ENCODE results near the gene KDM2A. TPM values are rescaled to one million over a fixed set of nuclear protein-coding genes. Genes with fewer than 3 reads are reported as not detected.

KDM2A gene
- total and polyA plus RNA-seq, 2 donors (not counting 3 experiments of a cell fraction or from before 2014, with no cell fraction given) = 72.2 to 79.5 TPM

DNA sequence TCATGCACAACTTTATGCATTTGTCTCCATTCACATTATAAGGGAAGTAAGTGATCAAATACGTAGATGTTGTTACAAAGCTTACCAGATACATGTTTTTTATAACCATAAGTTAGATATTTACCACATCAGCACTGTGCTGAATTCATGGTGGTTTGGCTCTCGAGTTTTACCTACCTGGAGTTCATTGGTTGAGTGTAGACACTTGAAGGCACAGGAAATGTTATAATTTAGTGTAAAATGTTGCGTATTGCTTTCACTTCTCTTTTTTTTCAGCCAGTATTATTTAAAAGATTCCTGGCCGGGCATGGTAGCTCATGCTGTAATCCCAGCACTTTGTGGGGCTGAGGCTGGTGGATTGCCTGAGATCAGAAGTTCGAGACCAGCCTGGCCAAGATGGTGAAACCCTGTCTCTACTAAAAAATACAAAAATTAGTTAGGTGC lies 94.1 kb downstream of the KDM2A start:
- intact Hi-C loops (cut with micrococcal nuclease) = no loop called here
- Histone ChIP-seq H3K79me2 (ENCODE audit: control insufficient read depth, insufficient read depth, low read length) (no peaks in the 10 kb centered on the region), H4K20me1 (replicated peaks; ENCODE audit: control insufficient read depth, extremely low read depth, insufficient read depth, low read length) (no peaks in the 10 kb centered on the region), H3K9me3 (replicated peaks; ENCODE audit: control insufficient read depth, insufficient read depth, low read length) (no peaks in the 10 kb centered on the region), H3K9ac (replicated peaks; ENCODE audit: extremely low read depth, insufficient read depth, low read length) (no peak overlapping the region), H3K36me3 (ENCODE audit: control insufficient read depth in 2 of 2, extremely low read depth in 1 of 2, insufficient read depth in 2 of 2, low read length in 2 of 2) (peaks cover 9% of the 10 kb centered on the region in 2 experiments), H3K27ac (ENCODE audit: insufficient read depth, low read depth, low read length) (no peak overlapping the region), H3K4me3 (replicated peaks in 1 of 3; ENCODE audit: insufficient read depth in 1 of 3, low read depth in 1 of 3, low read length in 3 of 3) (no peak overlapping the region), H3K4me1 (ENCODE audit: control insufficient read depth, extremely low read depth, insufficient read depth, low read length) (no peaks in the 10 kb centered on the region), H3K4me2 (ENCODE audit: insufficient read depth, low read length) (no peak overlapping the region), H2AFZ (ENCODE audit: low read depth, low read length) (no peak overlapping the region), H3K9me1 (replicated peaks; ENCODE audit: control insufficient read depth, extremely low read depth, insufficient read depth, low read length) (no peaks in the 10 kb centered on the region), H3K27me3 (ENCODE audit: control insufficient read depth in 2 of 2, insufficient read depth in 2 of 2, low read length in 2 of 2) (no peaks in the 10 kb centered on the region)
- TF ChIP-seq, protein P1, sequence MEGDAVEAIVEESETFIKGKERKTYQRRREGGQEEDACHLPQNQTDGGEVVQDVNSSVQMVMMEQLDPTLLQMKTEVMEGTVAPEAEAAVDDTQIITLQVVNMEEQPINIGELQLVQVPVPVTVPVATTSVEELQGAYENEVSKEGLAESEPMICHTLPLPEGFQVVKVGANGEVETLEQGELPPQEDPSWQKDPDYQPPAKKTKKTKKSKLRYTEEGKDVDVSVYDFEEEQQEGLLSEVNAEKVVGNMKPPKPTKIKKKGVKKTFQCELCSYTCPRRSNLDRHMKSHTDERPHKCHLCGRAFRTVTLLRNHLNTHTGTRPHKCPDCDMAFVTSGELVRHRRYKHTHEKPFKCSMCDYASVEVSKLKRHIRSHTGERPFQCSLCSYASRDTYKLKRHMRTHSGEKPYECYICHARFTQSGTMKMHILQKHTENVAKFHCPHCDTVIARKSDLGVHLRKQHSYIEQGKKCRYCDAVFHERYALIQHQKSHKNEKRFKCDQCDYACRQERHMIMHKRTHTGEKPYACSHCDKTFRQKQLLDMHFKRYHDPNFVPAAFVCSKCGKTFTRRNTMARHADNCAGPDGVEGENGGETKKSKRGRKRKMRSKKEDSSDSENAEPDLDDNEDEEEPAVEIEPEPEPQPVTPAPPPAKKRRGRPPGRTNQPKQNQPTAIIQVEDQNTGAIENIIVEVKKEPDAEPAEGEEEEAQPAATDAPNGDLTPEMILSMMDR (IDR thresholded peaks at IDR 0.05; ENCODE audit: extremely low read depth in 1 of 2, insufficient read depth in 1 of 2, low read depth in 1 of 2, low read length in 2 of 2) = no peak
- TF ChIP-seq POLR2AphosphoS5 (IDR thresholded peaks at IDR 0.05; ENCODE audit: insufficient read depth, low read depth, low read length) (no peak), JUN (IDR thresholded peaks at IDR 0.05; ENCODE audit: borderline replicate concordance, insufficient read depth, insufficient read length, low read depth) (no peak), GATA2 (IDR thresholded peaks at IDR 0.05; ENCODE audit: insufficient read depth, insufficient read length, low read depth, low read length) (no peak), MYC (IDR thresholded peaks at IDR 0.05; ENCODE audit: low read depth, low read length) (no peak), POLR2A (IDR thresholded peaks at IDR 0.05; ENCODE audit: low read depth, low read length) (no peak), EZH2 (IDR thresholded peaks at IDR 0.05; ENCODE audit: borderline replicate concordance, low read depth, low read length, severe bottlenecking) (no peak), FOS (IDR thresholded peaks at IDR 0.05; ENCODE audit: borderline replicate concordance, insufficient read depth, low read length) (no peak)
- TF ChIP-seq, protein P2, sequence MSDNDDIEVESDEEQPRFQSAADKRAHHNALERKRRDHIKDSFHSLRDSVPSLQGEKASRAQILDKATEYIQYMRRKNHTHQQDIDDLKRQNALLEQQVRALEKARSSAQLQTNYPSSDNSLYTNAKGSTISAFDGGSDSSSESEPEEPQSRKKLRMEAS (IDR thresholded peaks at IDR 0.05; ENCODE audit: insufficient read depth, insufficient read length) = no peak
- ChIA-PET CTCF (interaction anchor here (0.6 to 0.9 kb wide), 3 partner anchors 18 to 59 kb away, joined by 3 read pairs; no protein-coding TSS in a partner anchor), POLR2A (no interaction called here)
- no peak for DNase-seq (ENCODE audit: low read depth, low spot score)
- no peak for FAIRE-seq
- no TSS peak for BruUV-seq (replicated peaks)
- dilution Hi-C loops (cut with MboI; ENCODE audit: extremely low pct_ligation_motif_present, low sequenced_read_pairs) = no loop called here
